GM19455 (cell line): ENCODE data around the gene CFD.

Experiments used
- ATAC-seq: cut with Tn5 transposase; IDR thresholded peaks from one replicate; pipeline ENCODE4 v1.9.1; 2021; ENCODE audit not compliant: unreplicated experiment

The CFD gene

GRCh38 chr19:903266-903797 is 43.9 kb downstream of the CFD start:
- no peak for ATAC-seq

GRCh38 chr19:904545-904944 is 45.1 kb downstream of the CFD start:
- no peak for ATAC-seq

- no peak for ATAC-seq
Observed at GRCh38 chr19:906480-906879, 47.0 kb downstream of the CFD start.

- ATAC-seq = no peak
Observed at GRCh38 chr19:907183-907853, 47.9 kb downstream of the CFD start.

GRCh38 chr19:911197-912033 is 52.0 kb downstream of the CFD start:
- ATAC-seq = no peak

GRCh38 chr19:912181-913079 is 53.0 kb downstream of the CFD start:
- no peak for ATAC-seq
